Suppressor macrophage treated with lipopolysaccharide for 4 hours (primary cell): ENCODE measurements around the gene MBOAT7.
A peak's percentile ranks its signal among the peaks of the same experiment; 100 is the strongest.
"Not testable (repeated sequence)": the region's sequence is repeated elsewhere in the genome, so short reads cannot be mapped to it uniquely, and the experiment has no call there.

Experiments used
- DNase-seq: peaks from one replicate; pipeline ENCODE4 v3.0.0-alpha.2; 2020

The MBOAT7 gene

DNA sequence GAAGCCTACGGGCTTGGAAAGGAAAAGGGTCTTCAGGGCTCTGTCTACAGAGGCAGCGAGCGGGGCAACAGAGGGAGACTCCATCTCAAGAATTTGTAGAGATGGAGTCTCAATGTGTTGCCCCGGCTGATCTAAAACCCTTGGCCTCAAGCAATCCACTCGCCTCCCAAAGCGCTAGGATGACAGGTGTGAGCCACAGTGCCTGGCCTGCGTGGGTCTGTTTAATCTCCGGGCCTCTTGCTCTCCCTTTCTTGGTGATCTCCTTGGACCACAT is 19.3 kb upstream of the MBOAT7 start:
- DNase-seq, result no peak

DNA sequence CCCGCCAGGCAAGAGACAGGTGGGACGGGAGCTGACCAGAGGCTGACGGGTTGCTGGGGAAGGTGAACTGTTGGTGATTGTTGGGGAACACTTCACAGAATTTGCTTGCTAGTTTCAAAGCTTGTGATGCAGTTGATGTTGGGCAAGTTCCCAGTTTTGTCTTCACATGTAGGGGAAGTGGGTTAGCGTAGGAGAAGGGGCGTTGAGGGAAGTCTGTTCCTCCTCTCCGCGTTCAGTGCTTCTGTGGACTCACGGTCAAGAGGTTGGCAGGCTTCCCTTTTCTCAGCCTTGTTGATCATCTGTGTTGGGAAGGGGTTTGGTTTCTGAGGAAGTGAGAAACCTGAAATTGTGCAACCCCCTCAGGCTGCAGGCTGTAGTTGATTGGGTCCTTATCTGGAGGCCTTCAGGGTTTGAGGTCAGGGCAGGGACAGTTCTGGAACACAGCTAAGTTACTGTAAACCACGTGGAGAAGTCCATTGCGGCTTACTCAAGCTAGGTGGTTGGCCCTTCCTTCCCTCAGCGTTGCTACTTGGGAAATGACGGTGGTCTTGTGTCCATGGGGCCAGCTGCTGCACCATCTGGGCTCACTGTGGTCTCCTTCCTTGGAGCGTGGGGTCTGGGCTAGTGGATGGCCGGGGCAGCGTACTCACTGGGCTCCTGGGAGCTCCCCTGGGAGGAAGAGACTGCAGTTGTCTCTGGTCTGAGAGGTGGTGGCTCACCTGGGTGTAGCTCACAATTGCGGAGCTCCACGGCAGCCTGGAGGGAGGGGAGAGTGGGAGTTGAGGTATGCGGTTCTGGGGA is 18.8 kb upstream of the MBOAT7 start:
- DNase-seq, result peak; percentile 99

GRCh38 chr19:54207676-54207982 is 18.2 kb upstream of the MBOAT7 start:
- DNase-seq, result no peak

DNA sequence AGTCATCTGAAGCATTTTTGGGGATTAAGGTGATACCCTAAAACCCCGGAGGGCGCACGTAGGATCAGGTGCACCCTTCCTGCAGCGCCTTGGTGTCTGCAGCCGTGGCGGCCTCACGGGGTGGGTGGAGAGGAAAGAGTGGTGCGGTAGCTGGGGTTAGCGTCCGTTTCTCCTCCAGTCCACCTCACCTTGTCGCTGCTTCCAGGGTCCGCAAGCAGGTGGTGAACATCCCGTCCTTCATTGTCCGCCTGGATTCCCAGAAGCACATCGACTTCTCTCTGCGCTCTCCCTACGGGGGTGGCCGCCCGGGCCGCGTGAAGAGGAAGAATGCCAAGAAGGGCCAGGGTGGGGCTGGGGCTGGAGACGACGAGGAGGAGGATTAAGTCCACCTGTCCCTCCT is 17.8 kb upstream of the MBOAT7 start:
- DNase-seq, result not testable (repeated sequence)

- DNase-seq, result no peak
These were observed 17.4 kb upstream of the MBOAT7 start for GRCh38 chr19:54206831-54207177.

GRCh38 chr19:54206030-54206830 is 16.9 kb upstream of the MBOAT7 start:
- peak; percentile 54 for DNase-seq

DNA sequence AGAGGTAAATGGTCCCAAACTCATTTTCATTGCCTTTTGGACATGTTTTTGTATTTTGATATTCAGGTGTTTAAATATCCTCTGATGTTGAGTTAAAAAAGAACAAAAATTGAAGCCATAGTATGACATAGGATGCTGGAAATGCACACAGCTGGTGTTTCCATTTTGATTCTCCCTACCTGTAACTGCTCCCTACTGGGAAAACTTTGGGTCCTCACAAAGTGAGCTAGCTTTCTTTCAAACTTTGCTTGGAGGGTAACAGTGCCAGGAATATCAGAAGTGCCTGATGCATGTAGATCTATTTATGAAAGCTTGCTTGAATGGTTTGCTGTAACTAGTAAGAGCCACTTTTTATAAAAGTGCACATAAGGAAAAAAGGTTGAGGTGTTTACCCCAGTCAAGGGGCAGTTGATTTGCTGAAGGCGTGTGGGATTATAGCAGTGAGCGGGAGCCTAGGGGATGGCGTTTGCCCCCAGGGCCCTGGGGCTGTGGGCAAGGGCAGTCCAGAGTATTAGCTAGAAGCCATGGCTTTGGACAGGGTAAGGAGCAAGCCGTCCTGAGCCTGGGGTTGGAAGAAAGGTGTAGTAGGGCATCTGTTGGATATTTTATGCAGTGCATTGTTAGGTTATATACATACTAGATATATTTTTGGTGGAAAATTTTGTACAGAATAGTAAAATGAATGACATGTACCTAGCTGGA is 15.5 kb upstream of the MBOAT7 start:
- no peak for DNase-seq

DNA sequence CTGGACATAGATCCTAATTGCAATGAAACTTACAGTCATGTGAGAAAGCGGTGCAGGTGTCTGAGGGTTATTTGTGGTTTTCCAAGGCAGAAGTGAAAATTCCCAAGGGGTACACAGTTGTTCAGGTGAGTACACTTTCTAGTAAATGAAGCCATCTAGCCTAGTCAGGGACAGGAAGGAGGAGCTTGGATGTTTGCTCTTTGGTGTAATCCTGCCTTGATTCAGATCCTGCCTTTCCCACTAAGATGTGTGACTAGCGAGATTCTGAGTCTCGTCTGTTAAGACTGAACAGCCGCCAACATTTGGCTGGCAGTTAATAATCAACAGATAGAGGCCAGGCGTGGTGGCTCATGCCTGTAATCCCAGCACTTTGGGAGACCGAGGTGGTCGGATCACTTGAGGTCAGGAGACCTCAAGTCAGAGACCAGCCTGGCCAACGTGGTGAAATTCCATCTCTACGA is 13.8 kb upstream of the MBOAT7 start:
- DNase-seq, result no peak

DNA sequence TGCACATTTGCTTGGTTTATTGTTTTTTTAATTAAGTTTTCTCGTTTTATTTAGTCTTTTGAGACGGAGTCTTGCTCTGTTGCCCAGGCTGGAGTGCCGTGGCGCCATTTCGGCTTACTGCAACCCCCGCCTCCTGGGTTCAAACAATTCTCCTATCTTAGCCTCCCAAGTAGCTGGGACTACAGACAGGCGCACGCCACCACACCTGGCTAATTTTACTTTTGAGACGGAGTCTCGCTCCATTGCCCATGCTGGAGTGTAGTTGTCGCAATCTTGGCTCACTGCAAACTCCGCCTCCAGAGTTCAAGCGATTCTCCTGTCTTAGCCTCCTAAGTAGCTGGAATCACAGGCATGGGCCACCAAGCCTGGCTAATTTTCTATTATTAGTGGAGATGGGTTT is 12.6 kb upstream of the MBOAT7 start:
- no peak for DNase-seq

DNA sequence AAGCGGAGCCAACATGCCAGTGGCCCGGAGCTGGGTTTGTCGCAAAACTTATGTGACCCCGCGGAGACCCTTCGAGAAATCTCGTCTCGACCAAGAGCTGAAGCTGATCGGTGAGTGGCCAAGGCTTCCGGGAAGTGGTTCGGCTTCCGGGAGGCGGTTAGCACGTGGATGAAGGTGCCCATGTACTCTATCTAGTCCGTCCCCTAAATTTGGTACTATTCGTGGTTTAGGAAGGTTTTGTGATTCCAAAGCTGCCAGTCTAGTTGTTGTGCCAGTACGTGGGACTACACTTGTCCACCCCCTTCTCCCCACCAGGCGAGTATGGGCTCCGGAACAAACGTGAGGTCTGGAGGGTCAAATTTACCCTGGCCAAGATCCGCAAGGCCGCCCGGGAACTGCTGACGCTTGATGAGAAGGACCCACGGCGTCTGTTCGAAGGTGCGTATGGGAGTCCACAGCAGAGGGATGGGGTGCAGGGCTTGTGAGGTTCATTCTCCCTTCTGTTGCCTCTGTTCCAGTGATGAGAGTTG is 11.9 kb upstream of the MBOAT7 start:
- no peak for DNase-seq

- DNase-seq, result no peak
These were observed 10.0 kb upstream of the MBOAT7 start for GRCh38 chr19:54199401-54199800.

- peak; percentile 37 for DNase-seq
These were observed 7.7 kb upstream of the MBOAT7 start for GRCh38 chr19:54197121-54197520.

- DNase-seq, result no peak
These were observed 7.2 kb upstream of the MBOAT7 start for GRCh38 chr19:54196536-54196935.

DNA sequence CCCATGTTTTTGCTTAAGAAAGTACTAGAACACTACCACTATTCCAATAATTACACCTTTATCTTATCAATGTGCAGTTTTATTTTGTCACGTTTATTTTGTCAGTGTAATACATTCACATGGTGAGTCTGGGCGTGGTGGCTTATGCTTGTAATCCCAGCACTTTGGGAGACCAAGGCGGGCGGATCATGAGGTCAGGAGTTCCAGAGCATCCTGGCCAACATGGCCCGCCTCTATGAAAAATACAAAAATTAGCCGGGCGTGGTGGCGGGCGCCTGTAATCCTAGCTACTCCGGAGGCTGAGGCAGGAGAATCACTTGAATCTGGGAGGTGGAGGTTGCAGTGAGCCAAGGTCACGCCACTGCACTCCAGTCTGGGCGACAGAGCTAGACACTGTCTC is 5.1 kb upstream of the MBOAT7 start:
- DNase-seq, result not testable (repeated sequence)

DNA sequence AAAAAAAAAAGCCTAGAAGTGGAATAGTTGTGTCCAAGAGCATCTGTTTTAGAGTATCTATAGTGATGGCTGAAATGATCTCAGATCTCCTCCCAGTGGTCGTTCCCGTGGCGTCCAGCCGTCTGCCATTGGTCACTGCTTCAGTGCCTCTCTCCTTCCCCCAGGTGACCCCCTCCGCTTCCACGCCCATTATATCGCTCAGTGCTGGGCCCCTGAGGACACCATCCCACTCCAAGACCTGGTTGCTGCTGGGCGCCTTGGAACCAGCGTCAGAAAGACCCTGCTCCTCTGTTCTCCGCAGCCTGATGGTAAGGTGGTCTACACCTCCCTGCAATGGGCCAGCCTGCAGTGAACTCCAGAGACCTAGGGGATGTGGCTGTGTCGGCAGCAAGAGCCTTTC is 3.6 kb upstream of the MBOAT7 start:
- no peak for DNase-seq

DNA sequence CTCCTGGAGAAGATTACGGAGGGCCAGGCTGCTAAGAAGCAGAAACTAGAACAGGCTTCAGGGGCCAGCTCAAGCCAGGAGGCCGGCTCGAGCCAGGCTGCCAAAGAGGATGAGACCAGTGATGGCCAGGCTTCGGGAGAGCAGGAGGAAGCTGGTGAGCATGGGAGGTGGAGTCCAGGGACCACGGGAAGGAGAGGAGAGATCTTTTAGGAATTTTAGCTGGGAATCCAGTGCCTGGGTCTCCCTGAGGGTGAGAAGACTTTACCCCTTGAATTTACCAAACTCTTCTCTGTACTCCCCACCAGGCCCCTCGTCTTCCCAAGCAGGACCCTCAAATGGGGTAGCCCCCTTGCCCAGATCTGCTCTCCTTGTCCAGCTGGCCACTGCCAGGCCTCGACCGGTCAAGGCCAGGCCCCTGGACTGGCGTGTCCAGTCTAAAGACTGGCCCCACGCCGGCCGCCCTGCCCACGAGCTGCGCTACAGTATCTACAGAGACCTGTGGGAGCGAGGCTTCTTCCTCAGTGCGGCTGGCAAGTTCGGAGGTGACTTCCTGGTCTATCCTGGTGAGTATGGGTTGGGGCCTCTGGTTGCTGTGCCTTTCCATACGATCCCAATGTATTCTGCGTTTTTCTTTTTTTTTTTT is 2.6 kb upstream of the MBOAT7 start:
- DNase-seq, result no peak

- peak; percentile 95 for DNase-seq
These were observed 1.8 kb upstream of the MBOAT7 start, which contains the start of gene TSEN34 for GRCh38 chr19:54191011-54191810. Gene TSEN34 (plus strand): TSS chr19:54191308. CDS start chr19:54191365, 57 bp downstream.

- peak; percentile 100 for DNase-seq
These were observed 1.2 kb upstream of the MBOAT7 start for GRCh38 chr19:54190503-54191010.

- DNase-seq, result peak; percentile 100
These were observed 539 bp upstream of the MBOAT7 start for GRCh38 chr19:54189735-54190502.

DNA sequence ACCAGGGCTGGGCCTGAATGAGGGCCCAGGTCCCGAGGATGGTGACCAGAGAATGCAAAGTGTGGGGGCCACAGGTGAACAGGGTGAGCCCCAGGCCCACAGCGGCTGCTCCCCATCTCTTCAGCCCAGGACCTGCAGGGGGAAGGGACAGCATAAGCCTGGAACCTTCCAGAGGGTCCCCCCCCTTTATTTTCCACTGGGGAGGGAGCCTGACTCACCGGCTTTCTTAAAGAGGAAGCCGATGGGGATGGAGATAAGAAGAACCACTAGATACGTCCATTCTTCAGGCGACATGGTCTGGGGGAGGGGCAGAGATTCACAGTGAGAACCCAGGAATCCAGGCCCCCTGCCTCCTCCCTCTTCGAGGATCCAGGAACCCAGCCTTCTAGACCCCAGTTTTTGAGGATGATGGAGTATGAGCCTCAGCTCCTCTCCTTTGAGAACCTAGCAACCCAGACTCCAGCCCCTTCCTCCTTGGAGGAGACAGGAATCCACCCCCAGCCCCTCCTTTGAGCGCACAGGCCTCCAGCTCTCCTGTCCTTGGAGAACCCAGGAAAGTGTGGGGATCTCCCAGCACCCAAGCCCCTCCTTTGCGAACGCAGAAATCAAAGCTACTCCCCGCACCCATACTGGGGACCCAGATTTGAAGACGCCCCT is 1.0 kb downstream of the MBOAT7 start:
- DNase-seq, result peak; percentile 41

- DNase-seq, result no peak
These were observed 2.4 kb downstream of the MBOAT7 start for GRCh38 chr19:54186934-54187381.
